CD14-positive monocyte (primary cell): ENCODE results near the gene HYLS1. TPM values are rescaled to one million over a fixed set of nuclear protein-coding genes. Genes with fewer than 3 reads are reported as not detected.

Experiments
- DNase-seq, 3 donors: peaks; one replicate each; pipeline ENCODE4 v3.0.0-alpha.2; 2011 to 2022
- H2AFZ ChIP-seq: 2 replicates; pipeline ENCODE4 v1.6.0; 2012; ENCODE audit warnings: mild to moderate bottlenecking, low read depth, low read length, inconsistent platforms; ENCODE audit not compliant: insufficient read depth, poor library complexity, severe bottlenecking
- H3K27ac ChIP-seq, 2 donors: 1 replicate in 1 of 2; 2 replicates in 1 of 2; pipeline ENCODE4 v1.5.1; 2012 to 2013; ENCODE audit warnings: low read length in 2 of 2, control low read depth in 1 of 2, inconsistent platforms in 1 of 2, low read depth in 1 of 2, mild to moderate bottlenecking in 1 of 2
- H3K27me3 ChIP-seq, 2 donors: one replicate each; pipeline versions ENCODE4 v1.6.0 to v1.6.1; 2011 to 2013; ENCODE audit warnings: low read length in 2 of 2; ENCODE audit not compliant: control insufficient read depth in 2 of 2, insufficient read depth in 2 of 2
- H3K36me3 ChIP-seq, 2 donors: replicated peaks in 1 of 2; 1 replicate in 1 of 2; 2 replicates in 1 of 2; pipeline versions ENCODE4 v1.5.1 to v1.6.1; 2012 to 2013; ENCODE audit warnings: low read length in 2 of 2, control low read depth in 1 of 2, inconsistent platforms in 1 of 2, mild to moderate bottlenecking in 1 of 2; ENCODE audit not compliant: insufficient read depth in 2 of 2, control insufficient read depth in 1 of 2
- H3K4me1 ChIP-seq, 2 donors: 1 replicate in 1 of 2; 2 replicates in 1 of 2; pipeline versions ENCODE4 v1.5.1 to v1.6.1; 2012 to 2013; ENCODE audit warnings: low read length in 2 of 2, control low read depth in 1 of 2, inconsistent platforms in 1 of 2, mild to moderate bottlenecking in 1 of 2, moderate library complexity in 1 of 2; ENCODE audit not compliant: insufficient read depth in 2 of 2, control insufficient read depth in 1 of 2
- H3K4me2 ChIP-seq: replicated peaks from 2 replicates; pipeline ENCODE3; 2012; ENCODE audit warnings: low read length, moderate library complexity, mild to moderate bottlenecking; ENCODE audit not compliant: poor library complexity, severe bottlenecking; ENCODE audit errors: extremely low read depth
- H3K4me3 ChIP-seq, 3 experiments: fragments of 200-600 bp in 1 of 3; sonication (generic) in 1 of 3; replicated peaks in 1 of 3; 1 replicate in 2 of 3; 2 replicates in 1 of 3; pipeline ENCODE4 v1.5.1; 2011 to 2013; ENCODE audit warnings: low read length in 3 of 3, mild to moderate bottlenecking in 3 of 3, control low read depth in 2 of 3, low read depth in 2 of 3, inconsistent platforms in 1 of 3, moderate library complexity in 1 of 3
- H3K79me2 ChIP-seq: 2 replicates; pipeline ENCODE4 v1.6.0; 2012; ENCODE audit warnings: mild to moderate bottlenecking, control low read depth, inconsistent platforms, low read length, moderate library complexity; ENCODE audit not compliant: insufficient read depth
- H3K9ac ChIP-seq: 2 replicates; pipeline ENCODE4 v1.6.0; 2017; ENCODE audit warnings: low read length, mild to moderate bottlenecking; ENCODE audit not compliant: insufficient read depth, poor library complexity, severe bottlenecking
- H3K9me3 ChIP-seq, 2 donors: replicated peaks in 1 of 2; 1 replicate in 1 of 2; 2 replicates in 1 of 2; pipeline versions ENCODE4 v1.5.1 to v1.6.1; 2012 to 2013; ENCODE audit warnings: low read length in 2 of 2, control low read depth in 1 of 2; ENCODE audit not compliant: control insufficient read depth in 1 of 2, insufficient read depth in 1 of 2
- H4K20me1 ChIP-seq: 2 replicates; pipeline ENCODE4 v1.6.0; 2012; ENCODE audit warnings: mild to moderate bottlenecking, low read length, control low read depth, moderate library complexity; ENCODE audit not compliant: insufficient read depth
- H3K27ac Mint-ChIP-seq, 7 donors: one replicate each; pipeline ENCODE4 v1.8.0; 2020; ENCODE audit warnings: mild to moderate bottlenecking in 7 of 7, mixed read lengths in 7 of 7, moderate library complexity in 6 of 7, inconsistent platforms in 2 of 7
- H3K27me3 Mint-ChIP-seq, 3 donors: one replicate each; pipeline ENCODE4 v1.8.0; 2021 to 2022; ENCODE audit warnings: low read depth in 3 of 3, mild to moderate bottlenecking in 3 of 3, mixed read lengths in 3 of 3, moderate library complexity in 3 of 3, inconsistent platforms in 1 of 3
- H3K36me3 Mint-ChIP-seq, 2 donors: one replicate each; pipeline ENCODE4 v1.8.0; 2020; ENCODE audit warnings: mixed read lengths in 2 of 2, inconsistent platforms in 1 of 2, mild to moderate bottlenecking in 1 of 2
- H3K4me1 Mint-ChIP-seq: one replicate; pipeline ENCODE4 v1.8.0; 2020; ENCODE audit warnings: mild to moderate bottlenecking, mixed read lengths
- H3K4me3 Mint-ChIP-seq, 2 donors: one replicate each; pipeline ENCODE4 v1.8.0; 2020; ENCODE audit warnings: mild to moderate bottlenecking in 2 of 2, mixed read lengths in 2 of 2, moderate library complexity in 1 of 2
- H3K9me3 Mint-ChIP-seq, 7 donors: one replicate each; pipeline ENCODE4 v1.8.0; 2020 to 2022; ENCODE audit warnings: mixed read lengths in 7 of 7, mild to moderate bottlenecking in 6 of 7, moderate library complexity in 6 of 7, inconsistent platforms in 2 of 7
- CTCF ChIP-seq: fragments of 200-600 bp; IDR thresholded peaks from one replicate; pipeline ENCODE4 v1.8.0; 2022; ENCODE audit warnings: antibody characterized with exemption, mild to moderate bottlenecking
- WGBS: methylation state at CpG from one replicate; pipeline ENCODE4 v1.1.5; 2013; ENCODE audit warnings: missing lambda C conversion rate; ENCODE audit not compliant: insufficient coverage; 5-methylcytosine and 5-hydroxymethylcytosine counted together
- intact Hi-C, 2 donors: fragments of 100-400 bp; cut with micrococcal nuclease; formaldehyde crosslinking; loops; one replicate each; pipeline versions ENCODE4 v1.15.0 to v1.15.1; 2023
- polyA plus RNA-seq, 3 donors: library from polyadenylated mRNA; depleted of rRNA in 1 of 3; unstranded in 2 of 3; stranded (reverse) in 1 of 3; fragments of 300-500 nt in 2 of 3; fragments of >200 nt in 1 of 3; fragmentation: Illumina TruSeq in 2 of 3; gene quantifications; 1 replicate in 2 of 3; 2 replicates in 1 of 3; pipeline ENCODE4 v1.2.3, GENCODE V29; 2012 to 2021

HYLS1 gene
- polyA plus RNA-seq, 3 donors, result 0.61 to 2.6 (median 2.0) TPM

DNA sequence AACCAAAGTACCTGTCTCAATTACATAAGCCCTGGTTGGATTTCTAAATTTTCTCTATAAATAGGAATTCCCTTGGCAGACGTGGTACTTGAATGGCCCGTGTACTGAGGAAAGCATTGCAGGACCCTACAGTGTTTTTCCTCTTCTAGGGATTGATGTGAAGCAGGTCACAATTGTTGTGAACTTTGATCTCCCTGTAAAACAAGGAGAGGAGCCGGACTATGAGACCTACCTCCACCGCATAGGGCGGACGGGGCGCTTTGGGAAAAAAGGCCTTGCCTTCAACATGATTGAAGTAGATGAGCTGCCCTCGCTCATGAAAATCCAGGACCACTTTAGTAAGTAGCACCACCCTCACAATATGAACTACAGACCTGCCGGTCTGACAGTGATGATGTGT lies 33.6 kb downstream of the HYLS1 start:
- no peak overlapping the region for H2AFZ ChIP-seq
- Mint-ChIP-seq H3K36me3 (no peaks in the 10 kb centered on the region), H3K27ac (no peak overlapping the region), H3K4me3 (no peak overlapping the region), H3K4me1 (peaks cover 2% of the 10 kb centered on the region), H3K9me3 (no peaks in the 10 kb centered on the region), H3K27me3 (peaks cover 5 to 7% (median 5%) of the 10 kb centered on the region in 3 donors)
- no peaks in the 10 kb centered on the region for H3K79me2 ChIP-seq
- intact Hi-C loops, result loop anchor here (5.0 kb wide), 1 partner anchor 271 kb away; no protein-coding TSS in a partner anchor
- TF ChIP-seq CTCF, result no peak
- H3K4me1 ChIP-seq, result no peaks in the 10 kb centered on the region
- no peak overlapping the region for H3K27ac ChIP-seq
- H3K4me2 ChIP-seq, result no peak overlapping the region
- H3K27me3 ChIP-seq, result no peaks in the 10 kb centered on the region
- H3K9ac ChIP-seq, result no peak overlapping the region
- H4K20me1 ChIP-seq, result no peaks in the 10 kb centered on the region
- DNase-seq, result no peak
- no CpG with 5 or more reads among the region's 9 CpGs for WGBS
- no peak overlapping the region for H3K4me3 ChIP-seq
- no peaks in the 10 kb centered on the region for H3K9me3 ChIP-seq
- no peaks in the 10 kb centered on the region for H3K36me3 ChIP-seq

- Mint-ChIP-seq H3K36me3 (no peaks in the 10 kb centered on the region), H3K4me1 (peaks cover 2% of the 10 kb centered on the region), H3K27me3 (peaks cover 3 to 5% (median 4%) of the 10 kb centered on the region in 3 donors), H3K27ac (no peak overlapping the region), H3K4me3 (no peak overlapping the region), H3K9me3 (no peaks in the 10 kb centered on the region)
- no peak overlapping the region for H3K4me3 ChIP-seq
- no peaks in the 10 kb centered on the region for H4K20me1 ChIP-seq
- TF ChIP-seq CTCF, result no peak
- no peak overlapping the region for H2AFZ ChIP-seq
- no peaks in the 10 kb centered on the region for H3K79me2 ChIP-seq
- H3K27me3 ChIP-seq, result no peaks in the 10 kb centered on the region
- no peaks in the 10 kb centered on the region for H3K9me3 ChIP-seq
- H3K4me1 ChIP-seq, result no peaks in the 10 kb centered on the region
- intact Hi-C loops, result loop anchor here (5.0 kb wide), 1 partner anchor 270 kb away; no protein-coding TSS in a partner anchor
- H3K9ac ChIP-seq, result no peak overlapping the region
- H3K4me2 ChIP-seq, result no peak overlapping the region
- no peaks in the 10 kb centered on the region for H3K36me3 ChIP-seq
- DNase-seq, result no peak
- WGBS, result 100% methylated on average over 1 of the region's 3 CpGs
- H3K27ac ChIP-seq, result no peak overlapping the region
Observed at GRCh38 chr11:125922156-125922555, 34.7 kb downstream of the HYLS1 start.
